Vagina (tissue), 2 donors: ENCODE results near the gene PSAP.
"Not testable (repeated sequence)": the region's sequence is repeated elsewhere in the genome, so short reads cannot be mapped to it uniquely, and the experiment has no call there.

Source experiments
- POLR2A ChIP-seq, 2 donors: fragments of 450-650 bp; IDR thresholded peaks; one replicate each; pipeline ENCODE4 v1.6.1; 2017; ENCODE audit warnings: antibody characterized with exemption in 2 of 2, mild to moderate bottlenecking in 2 of 2, moderate library complexity in 2 of 2
- POLR2AphosphoS5 ChIP-seq, 2 donors: sonication (generic); formaldehyde crosslinking; IDR thresholded peaks; one replicate each; pipeline ENCODE4 v1.9.0; 2017; ENCODE audit warnings: antibody characterized with exemption in 2 of 2, mild to moderate bottlenecking in 2 of 2, low read depth in 1 of 2; ENCODE audit not compliant: insufficient read depth in 1 of 2
- TF ChIP-seq, protein P1 (sequence below), 3 experiments: fragments of 450-650 bp in 2 of 3; fragments of 200-600 bp in 1 of 3; sonication (generic) in 1 of 3; IDR thresholded peaks; one replicate each; pipeline ENCODE4 v1.5.1; 2017 to 2019; ENCODE audit warnings: antibody characterized with exemption in 3 of 3, mild to moderate bottlenecking in 2 of 3, moderate library complexity in 2 of 3

DNA sequence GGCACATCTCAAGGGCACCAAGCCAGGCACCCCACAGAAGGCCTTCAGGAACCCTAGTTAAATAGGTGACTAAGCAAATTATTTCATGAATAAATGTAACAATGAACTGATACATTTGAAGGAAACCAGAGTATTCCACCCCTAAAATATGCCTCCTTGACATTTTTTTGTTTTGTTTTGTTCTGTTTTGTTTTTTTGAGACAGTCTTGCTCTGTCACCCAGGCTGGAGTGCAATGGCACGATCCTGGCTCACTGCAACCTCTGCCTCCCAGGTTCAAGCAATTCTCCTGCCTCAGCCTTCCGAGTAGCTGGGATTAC lies 30.2 kb upstream of the PSAP start:
- TF ChIP-seq, protein P1, sequence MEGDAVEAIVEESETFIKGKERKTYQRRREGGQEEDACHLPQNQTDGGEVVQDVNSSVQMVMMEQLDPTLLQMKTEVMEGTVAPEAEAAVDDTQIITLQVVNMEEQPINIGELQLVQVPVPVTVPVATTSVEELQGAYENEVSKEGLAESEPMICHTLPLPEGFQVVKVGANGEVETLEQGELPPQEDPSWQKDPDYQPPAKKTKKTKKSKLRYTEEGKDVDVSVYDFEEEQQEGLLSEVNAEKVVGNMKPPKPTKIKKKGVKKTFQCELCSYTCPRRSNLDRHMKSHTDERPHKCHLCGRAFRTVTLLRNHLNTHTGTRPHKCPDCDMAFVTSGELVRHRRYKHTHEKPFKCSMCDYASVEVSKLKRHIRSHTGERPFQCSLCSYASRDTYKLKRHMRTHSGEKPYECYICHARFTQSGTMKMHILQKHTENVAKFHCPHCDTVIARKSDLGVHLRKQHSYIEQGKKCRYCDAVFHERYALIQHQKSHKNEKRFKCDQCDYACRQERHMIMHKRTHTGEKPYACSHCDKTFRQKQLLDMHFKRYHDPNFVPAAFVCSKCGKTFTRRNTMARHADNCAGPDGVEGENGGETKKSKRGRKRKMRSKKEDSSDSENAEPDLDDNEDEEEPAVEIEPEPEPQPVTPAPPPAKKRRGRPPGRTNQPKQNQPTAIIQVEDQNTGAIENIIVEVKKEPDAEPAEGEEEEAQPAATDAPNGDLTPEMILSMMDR (IDR thresholded peaks at IDR 0.05), result not testable (repeated sequence)
- not testable (repeated sequence) for TF ChIP-seq POLR2A (IDR thresholded peaks at IDR 0.05); POLR2AphosphoS5 (IDR thresholded peaks at IDR 0.05; ENCODE audit: insufficient read depth in 1 of 2, low read depth in 1 of 2)
